DOHH2 (cell line): ENCODE results near the gene CCSER2.

Experiments
- H3F3A ChIP-seq: fragments of 200-600 bp; sonication (generic), shearing (Covaris generic); 2 replicates; pipeline ENCODE4 v1.6.0; 2016; ENCODE audit warnings: antibody characterized with exemption, mild to moderate bottlenecking; ENCODE audit not compliant: control insufficient read depth, insufficient read depth
- H3K27ac ChIP-seq: fragments of 200-600 bp; sonication (generic); 2 replicates; pipeline ENCODE4 v1.5.1; 2014; ENCODE audit warnings: low read depth, mild to moderate bottlenecking, low read length, moderate library complexity
- H3K27me3 ChIP-seq: fragments of 200-600 bp; sonication (generic); 2 replicates; pipeline ENCODE4 v1.6.1; 2014; ENCODE audit warnings: mild to moderate bottlenecking, low read length, mixed read lengths; ENCODE audit not compliant: control insufficient read depth
- H3K36me3 ChIP-seq: fragments of 200-600 bp; sonication (generic); 2 replicates; pipeline ENCODE4 v1.6.1; 2014; ENCODE audit warnings: mild to moderate bottlenecking, low read length, moderate library complexity, mixed read lengths; ENCODE audit not compliant: control insufficient read depth
- H3K4me1 ChIP-seq: fragments of 200-600 bp; sonication (generic); 2 replicates; pipeline ENCODE4 v1.6.1; 2014; ENCODE audit warnings: mild to moderate bottlenecking, low read length, mixed read lengths; ENCODE audit not compliant: control insufficient read depth
- H3K4me2 ChIP-seq: fragments of 200-600 bp; sonication (generic); 2 replicates; pipeline ENCODE4 v1.6.0; 2014; ENCODE audit warnings: mild to moderate bottlenecking, low read length, moderate library complexity
- H3K4me3 ChIP-seq: fragments of 200-600 bp; sonication (generic); 2 replicates; pipeline ENCODE4 v1.5.1; 2014; ENCODE audit warnings: mild to moderate bottlenecking, low read length, mixed read lengths
- H3K79me2 ChIP-seq: fragments of 200-600 bp; sonication (generic); 2 replicates; pipeline ENCODE4 v1.6.1; 2014; ENCODE audit warnings: mild to moderate bottlenecking, low read length, mixed read lengths; ENCODE audit not compliant: control insufficient read depth
- H3K9me2 ChIP-seq: fragments of 200-600 bp; sonication (generic); replicated peaks from 2 replicates; pipeline ENCODE4 v1.6.1; 2014; ENCODE audit warnings: mild to moderate bottlenecking, low read length, mixed read lengths; ENCODE audit not compliant: control insufficient read depth
- H3K9me3 ChIP-seq: fragments of 200-600 bp; sonication (generic); 2 replicates; pipeline ENCODE4 v1.6.1; 2014; ENCODE audit warnings: antibody characterized with exemption, low read length, mixed read lengths; ENCODE audit not compliant: control insufficient read depth, insufficient read depth
- H4K20me1 ChIP-seq: fragments of 200-600 bp; sonication (generic); 2 replicates; pipeline ENCODE4 v1.6.0; 2014; ENCODE audit warnings: low read depth, mild to moderate bottlenecking, antibody characterized with exemption, low read length, moderate library complexity; ENCODE audit not compliant: control insufficient read depth, insufficient read depth
- EZH2phosphoT487 ChIP-seq: fragments of 200-600 bp; sonication (generic); IDR thresholded peaks from 2 replicates; pipeline ENCODE4 v1.6.1; 2017; ENCODE audit warnings: borderline replicate concordance, mild to moderate bottlenecking, antibody characterized with exemption, low read length, moderate library complexity, mixed read lengths
- TF ChIP-seq, protein P1 (sequence below): fragments of 200-600 bp; sonication (generic); IDR thresholded peaks from one replicate; pipeline ENCODE4 v1.5.1; 2014; ENCODE audit warnings: antibody characterized with exemption, mild to moderate bottlenecking, low read depth, low read length; ENCODE audit not compliant: poor library complexity, severe bottlenecking

The CCSER2 gene

GRCh38 chr10:84405662-84406061 is 77.3 kb downstream of the CCSER2 start:
- no peaks in the 10 kb centered on the region for H4K20me1 ChIP-seq
- TF ChIP-seq EZH2phosphoT487, result no peak
- TF ChIP-seq, protein P1, sequence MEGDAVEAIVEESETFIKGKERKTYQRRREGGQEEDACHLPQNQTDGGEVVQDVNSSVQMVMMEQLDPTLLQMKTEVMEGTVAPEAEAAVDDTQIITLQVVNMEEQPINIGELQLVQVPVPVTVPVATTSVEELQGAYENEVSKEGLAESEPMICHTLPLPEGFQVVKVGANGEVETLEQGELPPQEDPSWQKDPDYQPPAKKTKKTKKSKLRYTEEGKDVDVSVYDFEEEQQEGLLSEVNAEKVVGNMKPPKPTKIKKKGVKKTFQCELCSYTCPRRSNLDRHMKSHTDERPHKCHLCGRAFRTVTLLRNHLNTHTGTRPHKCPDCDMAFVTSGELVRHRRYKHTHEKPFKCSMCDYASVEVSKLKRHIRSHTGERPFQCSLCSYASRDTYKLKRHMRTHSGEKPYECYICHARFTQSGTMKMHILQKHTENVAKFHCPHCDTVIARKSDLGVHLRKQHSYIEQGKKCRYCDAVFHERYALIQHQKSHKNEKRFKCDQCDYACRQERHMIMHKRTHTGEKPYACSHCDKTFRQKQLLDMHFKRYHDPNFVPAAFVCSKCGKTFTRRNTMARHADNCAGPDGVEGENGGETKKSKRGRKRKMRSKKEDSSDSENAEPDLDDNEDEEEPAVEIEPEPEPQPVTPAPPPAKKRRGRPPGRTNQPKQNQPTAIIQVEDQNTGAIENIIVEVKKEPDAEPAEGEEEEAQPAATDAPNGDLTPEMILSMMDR, result no peak

DNA sequence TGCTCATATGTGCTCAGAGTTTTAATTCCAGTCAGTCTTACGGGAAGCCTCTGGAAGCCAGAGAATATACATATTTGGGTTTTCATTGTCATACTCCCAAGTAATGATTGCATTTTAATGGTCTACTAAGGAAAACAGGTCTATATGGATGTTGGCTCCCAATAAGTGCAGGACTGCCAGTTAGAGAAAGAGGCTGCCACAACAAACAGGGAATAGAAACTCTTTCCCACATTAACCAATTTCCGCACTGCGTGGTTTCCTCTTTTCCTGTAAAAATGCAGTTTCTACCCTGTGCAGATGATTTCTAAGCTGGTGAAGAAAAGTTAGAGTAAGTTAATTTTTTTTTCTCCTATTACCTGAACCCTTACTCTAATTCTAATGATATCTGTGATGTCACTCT is 78.2 kb downstream of the CCSER2 start:
- no peaks in the 10 kb centered on the region for H3K36me3 ChIP-seq
- H4K20me1 ChIP-seq, result no peaks in the 10 kb centered on the region
- H3K79me2 ChIP-seq, result no peaks in the 10 kb centered on the region
- H3K9me2 ChIP-seq, result no peaks in the 10 kb centered on the region
- no peaks in the 10 kb centered on the region; the same call in 1 of the 2 replicates for H3K9me3 ChIP-seq
- no peaks in the 10 kb centered on the region for H3K27me3 ChIP-seq
- H3K4me2 ChIP-seq, result no peak overlapping the region
- H3F3A ChIP-seq, result no peaks in the 10 kb centered on the region
- no peaks in the 10 kb centered on the region for H3K4me1 ChIP-seq
- TF ChIP-seq, protein P1, result no peak
- no peak for TF ChIP-seq EZH2phosphoT487
- H3K4me3 ChIP-seq, result no peak overlapping the region
- no peak overlapping the region for H3K27ac ChIP-seq

More at GRCh38 chr10:84405662-84406061, 77.3 kb downstream of the CCSER2 start:
- H3K4me1 ChIP-seq, result no peaks in the 10 kb centered on the region
- no peaks in the 10 kb centered on the region for H3K36me3 ChIP-seq
- H3K79me2 ChIP-seq, result no peaks in the 10 kb centered on the region
- H3K4me3 ChIP-seq, result no peak overlapping the region
- H3K9me2 ChIP-seq, result no peaks in the 10 kb centered on the region
- H3K9me3 ChIP-seq, result no peaks in the 10 kb centered on the region
- no peaks in the 10 kb centered on the region for H3F3A ChIP-seq
- no peak overlapping the region for H3K4me2 ChIP-seq
- no peaks in the 10 kb centered on the region for H3K27me3 ChIP-seq
- H3K27ac ChIP-seq, result no peak overlapping the region

DNA sequence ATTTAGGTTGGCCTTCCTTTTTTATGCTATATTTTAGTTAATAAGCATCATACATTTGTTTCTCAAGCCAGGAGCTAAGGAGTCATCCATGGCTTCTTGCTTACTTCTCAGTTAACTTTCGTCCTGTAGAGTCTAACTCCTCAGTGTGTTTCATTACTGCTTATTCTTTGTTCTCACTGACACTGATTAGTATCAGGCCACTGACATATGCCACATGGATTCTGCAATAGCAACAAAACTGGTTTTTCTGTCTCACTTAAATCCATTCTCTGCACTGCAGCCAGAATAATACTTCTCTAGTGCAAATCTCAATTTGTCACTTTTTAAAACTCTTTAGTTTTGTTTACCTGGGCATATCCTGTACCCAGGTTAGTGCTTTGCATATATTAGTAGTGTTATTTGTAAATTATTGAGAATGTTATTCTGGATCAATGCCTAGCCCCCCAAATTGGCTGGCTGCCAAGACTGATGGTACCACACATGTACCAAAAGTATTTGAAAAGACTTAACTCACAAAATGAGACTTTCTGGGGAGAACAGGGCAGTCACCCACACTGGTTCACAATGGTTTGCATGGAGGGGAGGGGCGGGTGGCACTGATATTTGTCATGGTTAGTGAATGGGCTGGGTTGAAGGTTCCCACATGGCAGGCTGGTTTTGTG is 79.1 kb downstream of the CCSER2 start:
- no peaks in the 10 kb centered on the region for H3F3A ChIP-seq
- H3K4me2 ChIP-seq, result no peak overlapping the region
- no peaks in the 10 kb centered on the region for H3K27me3 ChIP-seq
- H3K9me3 ChIP-seq, result peaks cover 9% of the 10 kb centered on the region; the same call in 1 of the 2 replicates
- no peaks in the 10 kb centered on the region for H4K20me1 ChIP-seq
- H3K27ac ChIP-seq, result no peak overlapping the region
- H3K9me2 ChIP-seq, result no peaks in the 10 kb centered on the region
- no peak for TF ChIP-seq EZH2phosphoT487
- TF ChIP-seq, protein P1, result no peak
- H3K79me2 ChIP-seq, result no peaks in the 10 kb centered on the region
- H3K36me3 ChIP-seq, result no peaks in the 10 kb centered on the region
- no peak overlapping the region for H3K4me3 ChIP-seq
- no peaks in the 10 kb centered on the region for H3K4me1 ChIP-seq
